ENCODE data around the gene LPGAT1.
"Not testable (repeated sequence)": the region's sequence is repeated elsewhere in the genome, so short reads cannot be mapped to it uniquely, and the experiment has no call there.

LPGAT1 gene

GRCh38 chr1:211731456-211732292 lies 98.9 kb downstream of the LPGAT1 start:
- no peak for DNase-seq

- no peak for DNase-seq
These were observed 100.2 kb downstream of the LPGAT1 start for GRCh38 chr1:211730347-211730746.

- no peak for DNase-seq
These were observed 101.3 kb downstream of the LPGAT1 start for GRCh38 chr1:211729238-211729637.

GRCh38 chr1:211726467-211726995 lies 104.0 kb downstream of the LPGAT1 start:
- DNase-seq: no peak

- no peak for DNase-seq
These were observed 105.8 kb downstream of the LPGAT1 start for GRCh38 chr1:211724687-211725196.

GRCh38 chr1:211723273-211723672 lies 107.3 kb downstream of the LPGAT1 start:
- DNase-seq: no peak

GRCh38 chr1:211722277-211723175 lies 108.0 kb downstream of the LPGAT1 start:
- no peak for DNase-seq

- not testable (repeated sequence) for DNase-seq
These were observed 114.0 kb downstream of the LPGAT1 start for GRCh38 chr1:211716555-211716954.

- DNase-seq: no peak
These were observed 114.6 kb downstream of the LPGAT1 start for GRCh38 chr1:211715971-211716370.

GRCh38 chr1:211714154-211714553 lies 116.4 kb downstream of the LPGAT1 start:
- DNase-seq: no peak

- no peak for DNase-seq
These were observed 117.3 kb downstream of the LPGAT1 start for GRCh38 chr1:211713231-211713630.

- DNase-seq: no peak
These were observed 119.3 kb downstream of the LPGAT1 start for GRCh38 chr1:211711315-211711705.

GRCh38 chr1:211710566-211711314 lies 119.8 kb downstream of the LPGAT1 start:
- no peak for DNase-seq

GRCh38 chr1:211708926-211709325 lies 121.6 kb downstream of the LPGAT1 start:
- no peak for DNase-seq

- DNase-seq: no peak
These were observed 122.6 kb downstream of the LPGAT1 start for GRCh38 chr1:211708006-211708405.

- DNase-seq: no peak
These were observed 125.0 kb downstream of the LPGAT1 start for GRCh38 chr1:211705467-211706091.

- DNase-seq: no peak
These were observed 126.0 kb downstream of the LPGAT1 start for GRCh38 chr1:211704543-211704942.

- DNase-seq: peak; percentile 90
These were observed 126.6 kb downstream of the LPGAT1 start for GRCh38 chr1:211703812-211704537.

- DNase-seq: no peak
These were observed 128.8 kb downstream of the LPGAT1 start for GRCh38 chr1:211701733-211702132.

GRCh38 chr1:211699059-211699458 lies 131.5 kb downstream of the LPGAT1 start:
- no peak for DNase-seq
